ENCODE data around the gene FRMD5.

Gene FRMD5

DNA sequence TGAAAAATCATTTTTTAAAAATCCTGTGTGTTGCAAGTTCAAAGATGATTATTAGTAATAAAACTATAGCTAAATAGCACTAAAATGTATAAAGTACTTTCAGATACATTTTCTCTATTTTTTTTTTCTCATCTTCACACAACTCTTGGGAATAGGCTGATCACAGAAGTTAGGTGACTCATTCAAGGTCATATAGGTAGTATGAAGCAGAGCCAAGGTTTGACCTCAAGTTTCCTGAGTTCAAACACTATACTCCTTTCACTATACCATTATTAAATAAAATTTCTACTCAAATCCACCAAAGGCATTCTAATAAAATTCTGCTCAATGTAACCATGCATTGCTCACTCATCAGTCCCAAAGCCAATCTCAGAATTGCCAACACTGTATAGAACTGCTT lies 21.3 kb downstream of the FRMD5 start:
- no peak for DNase-seq (ENCODE audit: low read depth, low spot score)
- no peak overlapping the region for H3K27ac ChIP-seq

DNA sequence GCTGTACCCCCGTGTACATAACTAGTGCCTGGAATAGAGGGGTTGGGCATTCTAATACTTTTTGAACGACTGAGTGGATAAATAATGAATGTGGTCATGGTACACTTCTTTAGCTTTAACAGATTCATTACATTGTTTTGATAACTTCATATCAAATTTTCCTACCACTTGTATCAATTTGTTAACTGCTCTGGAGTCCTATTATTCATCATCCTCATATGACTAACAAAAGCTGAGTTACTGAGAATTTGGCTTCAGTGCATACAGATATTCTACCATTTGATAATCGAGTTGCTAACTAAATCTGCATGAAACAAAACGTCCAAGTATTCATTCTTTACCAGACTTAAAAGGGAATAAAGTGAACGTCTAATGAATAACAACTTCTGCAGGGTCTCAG lies 31.7 kb downstream of the FRMD5 start:
- no peak overlapping the region for H3K27ac ChIP-seq

DNA sequence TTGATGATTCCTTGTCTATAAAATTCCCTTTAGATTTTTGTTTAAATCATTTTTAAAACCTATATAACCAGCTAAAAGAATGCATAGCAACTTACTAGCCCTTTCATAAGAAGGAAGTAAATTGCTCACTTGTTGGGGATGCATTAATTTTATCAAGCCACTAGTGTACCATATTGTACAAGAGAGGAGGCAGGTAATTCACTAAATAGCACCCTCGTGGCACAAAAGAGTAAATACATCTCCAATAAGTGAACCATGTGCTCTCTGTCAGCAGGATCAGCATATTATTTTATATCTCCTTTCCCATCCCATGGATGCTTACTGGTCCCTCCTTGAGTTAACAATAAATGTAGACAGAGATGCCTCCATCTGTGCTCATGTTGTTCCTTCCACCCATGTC lies 34.3 kb downstream of the FRMD5 start:
- no peak for DNase-seq (ENCODE audit: low read depth, low spot score)
- H3K27ac ChIP-seq = no peak overlapping the region

More for the DNA sequence above, 31.7 kb downstream of the FRMD5 start:
- no peak for DNase-seq (ENCODE audit: low read depth, low spot score)

DNA sequence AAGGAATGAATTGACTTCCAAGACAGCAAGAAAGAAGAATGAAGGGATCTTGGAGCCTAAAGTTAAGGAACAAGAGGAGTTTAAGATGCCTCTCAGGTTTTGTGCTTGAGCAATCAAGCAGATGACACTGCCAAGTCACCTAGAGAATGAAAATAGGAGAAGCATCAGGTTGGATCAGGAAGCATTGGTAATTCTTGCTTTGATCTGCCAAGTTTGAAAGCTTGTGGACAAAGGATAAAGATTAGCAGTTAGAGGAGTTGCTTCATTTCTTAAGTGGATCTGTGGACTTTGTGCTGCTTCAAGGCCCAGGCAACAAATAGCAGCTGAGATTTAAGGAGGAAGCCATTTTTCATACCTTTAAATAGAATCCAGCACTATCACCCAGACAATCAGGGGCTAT lies 35.6 kb downstream of the FRMD5 start:
- peak overlapping the region; percentile 84 for H3K27ac ChIP-seq
- DNase-seq (ENCODE audit: low read depth, low spot score) = no peak

DNA sequence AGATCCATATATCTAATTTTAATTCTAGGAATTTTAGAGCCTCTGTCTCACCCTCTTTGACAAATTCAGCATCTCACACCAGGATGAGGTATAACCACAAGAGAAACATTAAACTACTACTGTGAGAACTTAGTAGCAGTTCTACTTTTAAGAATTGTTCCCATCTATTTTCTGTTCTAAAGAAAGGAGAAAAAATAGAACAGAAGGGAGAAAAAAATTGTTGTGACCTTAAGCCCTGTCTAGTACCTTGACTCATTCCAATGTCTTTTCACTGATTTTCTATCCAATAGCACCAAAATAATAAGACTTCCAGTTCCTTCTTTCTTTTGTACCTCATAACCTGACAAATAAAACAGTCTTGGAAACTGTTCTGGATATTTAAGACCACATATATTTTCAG lies 37.0 kb downstream of the FRMD5 start:
- DNase-seq (ENCODE audit: low read depth, low spot score) = no peak
- H3K27ac ChIP-seq = peak overlapping the region; percentile 84

GRCh38 chr15:44157679-44158078 lies 37.4 kb downstream of the FRMD5 start:
- peak; percentile 31 for DNase-seq (ENCODE audit: low read depth, low spot score)
- peak overlapping the region; percentile 84 for H3K27ac ChIP-seq

DNA sequence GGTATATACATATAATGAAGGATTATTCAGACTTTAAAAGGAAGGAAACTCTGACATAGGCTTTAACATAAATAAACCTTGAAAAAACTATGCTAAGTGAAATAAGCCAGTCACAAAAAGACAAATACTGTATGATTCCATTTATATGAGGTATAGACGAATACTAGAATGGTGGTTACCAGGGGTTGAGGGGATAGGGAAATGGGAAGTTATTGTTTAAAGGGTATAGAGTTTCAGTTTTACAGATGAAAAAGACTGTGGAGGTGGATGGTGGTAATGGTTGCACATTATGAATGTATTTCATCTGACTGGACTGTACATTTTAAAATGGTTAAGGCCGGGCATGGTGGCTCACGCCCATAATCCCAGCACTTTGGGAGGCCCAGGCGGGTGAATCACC lies 41.7 kb downstream of the FRMD5 start:
- no peak for DNase-seq (ENCODE audit: low read depth, low spot score)
- H3K27ac ChIP-seq = no peak overlapping the region

DNA sequence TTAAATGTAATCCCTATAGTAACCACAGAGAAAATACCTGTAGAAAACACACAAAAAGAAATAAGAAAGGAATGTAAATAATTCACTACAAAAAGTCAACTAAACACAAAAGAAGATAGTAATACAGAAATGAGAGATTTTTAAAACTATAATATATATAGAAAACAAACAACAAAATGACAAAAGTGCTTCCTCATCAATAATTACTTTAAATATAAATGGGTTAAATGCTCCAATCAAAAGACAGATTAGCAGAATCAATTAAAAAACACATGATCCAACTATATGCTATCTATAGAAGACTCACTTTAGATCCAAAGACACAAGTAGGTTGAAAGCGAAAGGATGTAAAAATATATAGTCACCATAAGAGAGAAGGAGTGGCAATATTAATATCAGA lies 45.8 kb downstream of the FRMD5 start:
- H3K27ac ChIP-seq = no peak overlapping the region
- DNase-seq (ENCODE audit: low read depth, low spot score) = no peak

- H3K27ac ChIP-seq = no peak overlapping the region
- no peak for DNase-seq (ENCODE audit: low read depth, low spot score)
Observed at GRCh38 chr15:44148580-44148979, 46.5 kb downstream of the FRMD5 start.

DNA sequence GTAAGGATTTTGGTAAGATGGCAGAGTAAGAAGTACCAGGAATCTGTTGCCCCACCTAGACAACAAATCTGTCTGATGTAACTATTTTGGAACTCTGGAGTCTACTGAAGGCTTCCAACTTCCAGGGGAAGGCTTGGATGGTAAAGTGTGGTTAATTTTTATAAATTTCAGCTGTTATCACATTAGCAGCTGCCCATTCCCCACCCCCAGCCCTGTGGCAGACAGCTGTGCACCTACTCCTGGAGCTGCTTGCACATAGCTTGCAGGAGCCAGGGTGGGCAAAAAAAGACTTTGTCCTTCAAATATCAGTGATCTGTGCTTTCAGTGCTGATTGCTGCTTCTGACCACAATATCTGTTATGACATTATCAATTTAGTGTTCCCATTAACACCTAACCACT lies 47.4 kb downstream of the FRMD5 start:
- DNase-seq (ENCODE audit: low read depth, low spot score) = no peak
- no peak overlapping the region for H3K27ac ChIP-seq

- no peak overlapping the region for H3K27ac ChIP-seq
- no peak for DNase-seq (ENCODE audit: low read depth, low spot score)
Observed at GRCh38 chr15:44145495-44145894, 49.6 kb downstream of the FRMD5 start.

DNA sequence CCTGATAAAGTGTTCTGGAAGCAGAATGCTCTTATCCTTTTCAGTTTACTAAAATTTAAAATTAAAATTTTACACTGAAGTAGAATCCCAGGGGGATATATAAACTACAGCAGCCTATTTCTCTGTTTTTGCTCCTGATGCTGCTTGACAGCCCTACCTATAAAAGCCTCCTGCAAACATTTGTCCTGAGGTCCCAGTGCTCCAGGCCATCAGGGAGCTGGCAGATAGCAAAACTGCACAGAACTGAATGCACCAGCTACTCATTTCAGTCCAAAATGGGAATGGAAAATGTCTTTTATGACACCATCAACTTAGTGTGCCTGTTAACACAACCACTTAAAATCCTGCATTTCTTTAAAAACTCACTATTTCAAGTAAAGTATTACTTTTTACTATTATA lies 50.1 kb downstream of the FRMD5 start:
- DNase-seq (ENCODE audit: low read depth, low spot score) = no peak
- no peak overlapping the region for H3K27ac ChIP-seq

DNA sequence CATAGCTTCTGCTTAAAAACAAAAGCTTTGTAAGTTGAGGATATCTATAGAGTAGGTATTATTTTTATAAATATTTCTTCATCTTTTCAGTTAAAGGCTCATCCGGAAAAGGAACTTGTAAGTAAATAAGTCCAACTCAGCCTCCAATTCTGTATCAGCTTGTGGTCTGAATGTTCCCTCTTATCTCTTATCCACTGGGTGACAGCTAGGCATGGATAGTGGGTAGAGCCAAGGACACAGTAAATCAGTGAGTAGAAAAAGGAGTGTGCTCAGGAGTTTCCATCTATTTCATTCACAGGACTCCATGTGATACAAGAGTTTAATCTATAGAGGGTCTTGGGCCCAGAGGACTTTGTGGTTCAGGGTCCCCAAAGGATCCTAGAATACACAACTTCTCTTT lies 50.9 kb downstream of the FRMD5 start:
- H3K27ac ChIP-seq = no peak overlapping the region
- no peak for DNase-seq (ENCODE audit: low read depth, low spot score)

- no peak for DNase-seq (ENCODE audit: low read depth, low spot score)
- H3K27ac ChIP-seq = no peak overlapping the region
Observed at GRCh38 chr15:44137750-44138149, 57.3 kb downstream of the FRMD5 start.

DNA sequence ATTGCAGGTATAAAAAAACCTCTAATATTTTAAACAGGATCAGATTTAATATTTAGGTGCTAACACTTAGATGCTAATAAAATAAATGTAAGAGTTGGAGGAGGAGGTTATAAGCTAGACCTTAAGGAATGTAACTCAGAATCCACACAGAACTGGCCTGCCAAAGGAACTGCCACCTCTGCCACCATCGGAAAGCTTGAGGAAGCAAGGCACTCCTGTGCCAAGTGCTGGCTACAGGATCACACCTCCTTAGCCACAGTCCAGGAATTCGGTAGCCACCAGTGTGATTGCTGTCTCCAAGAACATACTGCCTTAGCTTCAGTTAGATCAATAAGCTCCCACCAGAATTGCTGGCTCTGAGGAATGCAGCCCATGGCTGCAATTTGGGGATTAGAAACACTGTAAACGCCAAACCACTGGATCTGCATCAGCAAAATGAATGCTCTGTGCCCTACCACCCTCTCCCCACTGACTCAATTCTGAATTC lies 58.0 kb downstream of the FRMD5 start:
- DNase-seq (ENCODE audit: low read depth, low spot score) = no peak
- no peak overlapping the region for H3K27ac ChIP-seq

DNA sequence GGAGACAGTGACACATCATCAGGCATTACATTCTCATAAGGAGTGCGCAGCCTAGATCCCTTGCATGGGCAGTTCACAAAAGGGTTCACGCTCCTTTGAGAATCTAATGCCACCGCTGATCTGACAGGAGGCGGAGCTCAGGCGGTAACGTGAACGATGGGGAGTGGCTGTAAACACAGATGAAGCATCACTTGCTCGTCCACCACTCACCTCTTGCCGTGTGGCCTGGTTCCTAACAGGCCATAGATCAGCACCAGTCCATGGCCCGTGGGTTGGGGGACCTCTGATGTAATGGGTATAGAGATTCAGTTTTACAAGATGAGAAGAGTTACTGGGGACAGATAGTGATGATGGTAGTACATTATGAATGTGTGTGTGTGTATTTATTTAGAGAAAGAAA lies 63.0 kb downstream of the FRMD5 start:
- H3K27ac ChIP-seq = no peak overlapping the region
- DNase-seq (ENCODE audit: low read depth, low spot score) = no peak

GRCh38 chr15:44130778-44131177 lies 64.3 kb downstream of the FRMD5 start:
- no peak overlapping the region for H3K27ac ChIP-seq
- no peak for DNase-seq (ENCODE audit: low read depth, low spot score)

- no peak for DNase-seq (ENCODE audit: low read depth, low spot score)
- H3K27ac ChIP-seq = no peak overlapping the region
Observed at GRCh38 chr15:44129911-44130310, 65.2 kb downstream of the FRMD5 start.

DNA sequence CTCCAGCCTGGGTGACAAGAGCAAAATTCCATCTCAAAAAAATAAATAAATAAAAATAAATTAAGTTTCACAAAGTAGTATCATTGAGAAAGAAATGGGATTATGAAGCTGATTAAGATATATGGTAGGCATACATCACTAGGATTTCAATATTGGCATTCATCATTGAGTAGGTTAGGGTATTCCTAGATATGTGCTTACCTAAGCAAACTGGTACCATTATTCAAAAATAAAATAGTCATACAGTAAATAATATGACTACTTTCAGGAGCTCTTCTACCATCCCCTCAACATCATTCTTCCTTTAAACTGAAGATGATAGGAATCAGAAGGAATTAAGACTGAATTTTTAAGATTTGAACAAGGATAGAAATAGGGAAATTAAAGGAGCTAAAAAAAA lies 66.6 kb downstream of the FRMD5 start:
- no peak for DNase-seq (ENCODE audit: low read depth, low spot score)
- no peak overlapping the region for H3K27ac ChIP-seq

- DNase-seq (ENCODE audit: low read depth, low spot score) = no peak
- H3K27ac ChIP-seq = no peak overlapping the region
Observed at GRCh38 chr15:44125879-44126278, 69.2 kb downstream of the FRMD5 start.

DNA sequence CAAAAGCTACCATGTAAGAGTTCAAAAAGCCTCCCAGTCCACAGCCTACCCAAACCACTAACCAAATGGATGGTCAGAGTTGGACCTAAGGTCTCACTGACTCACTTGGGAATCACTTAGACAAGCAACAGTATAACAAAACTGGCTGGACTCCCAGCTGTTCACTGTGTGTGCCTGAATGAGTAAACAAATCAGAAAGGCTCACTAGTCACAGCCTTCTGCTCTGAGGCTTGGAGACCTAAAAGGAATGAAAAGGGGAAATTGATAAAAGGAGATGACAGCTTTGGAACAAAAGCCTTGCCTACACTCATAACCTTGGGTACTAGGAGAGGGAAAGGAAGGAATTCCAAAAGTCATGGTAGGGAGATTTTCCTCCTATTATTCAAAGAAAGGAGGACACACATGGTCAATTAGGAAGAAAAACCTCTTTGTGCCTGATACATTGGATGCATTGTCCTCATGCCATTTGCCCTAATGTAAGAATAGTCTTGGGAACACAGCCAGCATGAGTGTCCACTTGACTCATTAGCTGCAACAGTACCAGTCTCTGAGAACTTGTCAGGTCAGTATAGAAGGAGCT lies 92.3 kb downstream of the FRMD5 start:
- peak overlapping the region; percentile 82 for H3K27ac ChIP-seq

GRCh38 chr15:44101944-44102343 lies 93.1 kb downstream of the FRMD5 start:
- peak overlapping the region; percentile 82 for H3K27ac ChIP-seq
- DNase-seq (ENCODE audit: low read depth, low spot score) = peak; percentile 10

More for the DNA sequence above, 92.3 kb downstream of the FRMD5 start:
- peak; percentile 62 for DNase-seq (ENCODE audit: low read depth, low spot score)

GRCh38 chr15:44101286-44101685 lies 93.8 kb downstream of the FRMD5 start:
- no peak for DNase-seq (ENCODE audit: low read depth, low spot score)
- peak overlapping the region; percentile 82 for H3K27ac ChIP-seq
